ENCODE measurements around the gene CYB561D2. TPM values are rescaled to one million over a fixed set of nuclear protein-coding genes. Genes with fewer than 3 reads are reported as not detected.

The CYB561D2 gene
- total RNA-seq, 4 donors from 2014 or later = 4.7 to 10.9 (median 9.0) TPM

GRCh38 chr3:50341996-50342650, 8.5 kb upstream of the CYB561D2 start:
- ATAC-seq = no peak
- WGBS, 2 donors (ENCODE audit: low coverage in 1 of 2) = 94% methylated on average over 8 of the region's 13 CpGs; no CpG with 5 or more reads in 1 of the 2 donors
- Histone ChIP-seq H3K4me1 (peaks cover 0 to 68% (median 36%) of the 10 kb centered on the region in 3 donors), H3K9me3 (no peaks in the 10 kb centered on the region), H3K27ac (peak overlapping the region in 1 of 4 donors; percentile 94), H3K4me3 (no peak overlapping the region), H3K27me3 (no peaks in the 10 kb centered on the region), H3K36me3 (no peaks in the 10 kb centered on the region)
- no peak for TF ChIP-seq CTCF (IDR thresholded peaks at IDR 0.05)
- no peak for TF ChIP-seq POLR2A (IDR thresholded peaks at IDR 0.05)
- no peak for TF ChIP-seq POLR2AphosphoS5 (IDR thresholded peaks at IDR 0.05)
- no peak for TF ChIP-seq EP300 (IDR thresholded peaks at IDR 0.05)

GRCh38 chr3:50342813-50343633, 7.6 kb upstream of the CYB561D2 start:
- TF ChIP-seq EP300 (IDR thresholded peaks at IDR 0.05) (no peak), CTCF (IDR thresholded peaks at IDR 0.05) (no peak), POLR2AphosphoS5 (IDR thresholded peaks at IDR 0.05) (no peak), POLR2A (IDR thresholded peaks at IDR 0.05) (no peak)
- peaks cover 0 to 70% (median 35%) of the 10 kb centered on the region in 3 donors for H3K4me1 ChIP-seq
- 75% methylated on average over 8 of the region's 13 CpGs; no CpG with 5 or more reads in 1 of the 2 donors for WGBS, 2 donors (ENCODE audit: low coverage in 1 of 2)
- ATAC-seq = no peak
- H3K36me3 ChIP-seq = peaks cover 0 to 6% of the 10 kb centered on the region in 2 donors
- H3K9me3 ChIP-seq = no peaks in the 10 kb centered on the region
- H3K27ac ChIP-seq = no peak overlapping the region
- no peak overlapping the region for H3K4me3 ChIP-seq
- no peaks in the 10 kb centered on the region for H3K27me3 ChIP-seq

- Histone ChIP-seq H3K27ac (no peak overlapping the region), H3K4me3 (peak overlapping the region in 1 of 2 donors; percentile 48), H3K9me3 (no peaks in the 10 kb centered on the region), H3K27me3 (no peaks in the 10 kb centered on the region), H3K36me3 (peaks cover 0 to 20% of the 10 kb centered on the region in 2 donors), H3K4me1 (peaks cover 0 to 68% (median 37%) of the 10 kb centered on the region in 3 donors)
- 52 to 65% methylated on average over 4 to 6 of the region's 8 CpGs for WGBS, 2 donors (ENCODE audit: low coverage in 1 of 2)
- ATAC-seq = no peak
- TF ChIP-seq POLR2AphosphoS5 (IDR thresholded peaks at IDR 0.05) = no peak
- TF ChIP-seq POLR2A (IDR thresholded peaks at IDR 0.05) = no peak
- no peak for TF ChIP-seq EP300 (IDR thresholded peaks at IDR 0.05)
- TF ChIP-seq CTCF (IDR thresholded peaks at IDR 0.05) = no peak
Measured at GRCh38 chr3:50345008-50345407, 5.7 kb upstream of the CYB561D2 start.

- peaks cover 0 to 20% of the 10 kb centered on the region in 2 donors for H3K36me3 ChIP-seq
- peak; percentile 48 for ATAC-seq
- TF ChIP-seq EP300 (IDR thresholded peaks at IDR 0.05) (no peak), POLR2A (IDR thresholded peaks at IDR 0.05) (no peak), POLR2AphosphoS5 (IDR thresholded peaks at IDR 0.05) (no peak), CTCF (IDR thresholded peaks at IDR 0.05) (no peak)
- H3K27ac ChIP-seq = peak within 1 kb of the TSS in 1 of 4 donors; percentile 15
- H3K4me1 ChIP-seq = peaks cover 0 to 66% (median 36%) of the 10 kb centered on the region in 3 donors
- peak within 1 kb of the TSS in 1 of 2 donors; percentile 48 for H3K4me3 ChIP-seq
- no peaks in the 10 kb centered on the region for H3K9me3 ChIP-seq
- H3K27me3 ChIP-seq = no peaks in the 10 kb centered on the region
- 6 to 29% methylated on average over 8 to 11 of the region's 45 CpGs for WGBS, 2 donors (ENCODE audit: low coverage in 1 of 2)
Measured at GRCh38 chr3:50345586-50346234, 5.0 kb upstream of the CYB561D2 start, which contains the start of gene ZMYND10. TSS of gene ZMYND10 (minus strand) at chr3:50345732. CDS start at chr3:50345579, 153 bp downstream.
